Endothelial cell of hepatic sinusoid (primary cell): Measurements from ENCODE around the gene MGME1.

ENCODE experiments used
- in situ Hi-C: cut with HindIII; loops from 2 replicates; pipeline ENCODE4 v1.10.0; 2017; ENCODE audit warnings: low sequenced_read_pairs

The MGME1 gene

DNA sequence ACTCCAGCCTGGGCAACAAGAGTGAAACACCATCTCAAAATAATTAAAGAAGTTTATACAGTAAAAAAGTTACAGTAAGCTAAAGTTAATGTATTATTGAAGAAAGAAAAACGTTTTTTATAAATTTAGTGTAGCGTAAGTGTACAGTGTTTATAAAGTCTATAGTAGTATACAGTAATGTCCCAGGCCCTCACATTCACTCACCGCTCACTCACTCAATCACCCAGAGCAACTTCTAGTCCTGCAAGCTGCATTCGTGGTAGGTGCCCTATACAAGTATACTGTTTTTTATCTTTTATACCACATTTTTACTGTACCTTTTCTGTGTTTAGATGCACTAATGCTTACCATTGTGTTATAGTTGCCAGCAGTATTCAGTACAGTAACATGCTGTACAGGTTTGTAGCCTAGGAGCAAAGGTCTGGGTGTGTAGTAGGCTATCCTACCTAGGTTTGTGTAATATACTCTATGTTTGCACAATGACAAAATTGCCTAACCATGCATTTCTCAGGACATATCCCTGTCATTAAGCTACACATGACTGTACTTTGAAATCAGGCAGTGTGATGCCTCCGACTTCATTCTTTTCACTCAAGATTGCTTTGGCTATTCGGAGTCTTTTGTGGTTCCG is 16.7 kb downstream of the MGME1 start:
- in situ Hi-C loops, result no loop called here

DNA sequence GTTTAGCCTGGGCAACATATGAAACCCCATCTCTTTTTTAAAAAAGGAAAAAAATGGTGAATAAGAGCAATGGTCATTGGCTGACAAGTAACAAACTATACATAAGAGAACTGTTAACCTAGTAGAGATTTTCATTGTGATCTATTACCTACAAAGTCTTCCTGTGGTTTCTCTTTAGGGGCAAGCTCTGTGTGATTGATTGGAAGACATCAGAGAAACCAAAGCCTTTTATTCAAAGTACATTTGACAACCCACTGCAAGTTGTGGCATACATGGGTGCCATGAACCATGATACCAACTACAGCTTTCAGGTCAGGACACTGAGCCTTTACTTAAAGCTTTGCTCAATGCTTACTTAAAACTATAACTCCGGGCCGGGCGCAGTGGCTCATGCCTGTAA is 19.2 kb downstream of the MGME1 start:
- in situ Hi-C loops, result no loop called here

- in situ Hi-C loops, result no loop called here
These were observed 21.6 kb downstream of the MGME1 start for GRCh38 chr20:17990278-17990972.

- in situ Hi-C loops, result no loop called here
These were observed 23.4 kb downstream of the MGME1 start for GRCh38 chr20:17992224-17992637.

- in situ Hi-C loops, result no loop called here
These were observed 24.2 kb downstream of the MGME1 start for GRCh38 chr20:17992847-17993513.

- in situ Hi-C loops, result no loop called here
These were observed 24.7 kb downstream of the MGME1 start for GRCh38 chr20:17993546-17993945.

DNA sequence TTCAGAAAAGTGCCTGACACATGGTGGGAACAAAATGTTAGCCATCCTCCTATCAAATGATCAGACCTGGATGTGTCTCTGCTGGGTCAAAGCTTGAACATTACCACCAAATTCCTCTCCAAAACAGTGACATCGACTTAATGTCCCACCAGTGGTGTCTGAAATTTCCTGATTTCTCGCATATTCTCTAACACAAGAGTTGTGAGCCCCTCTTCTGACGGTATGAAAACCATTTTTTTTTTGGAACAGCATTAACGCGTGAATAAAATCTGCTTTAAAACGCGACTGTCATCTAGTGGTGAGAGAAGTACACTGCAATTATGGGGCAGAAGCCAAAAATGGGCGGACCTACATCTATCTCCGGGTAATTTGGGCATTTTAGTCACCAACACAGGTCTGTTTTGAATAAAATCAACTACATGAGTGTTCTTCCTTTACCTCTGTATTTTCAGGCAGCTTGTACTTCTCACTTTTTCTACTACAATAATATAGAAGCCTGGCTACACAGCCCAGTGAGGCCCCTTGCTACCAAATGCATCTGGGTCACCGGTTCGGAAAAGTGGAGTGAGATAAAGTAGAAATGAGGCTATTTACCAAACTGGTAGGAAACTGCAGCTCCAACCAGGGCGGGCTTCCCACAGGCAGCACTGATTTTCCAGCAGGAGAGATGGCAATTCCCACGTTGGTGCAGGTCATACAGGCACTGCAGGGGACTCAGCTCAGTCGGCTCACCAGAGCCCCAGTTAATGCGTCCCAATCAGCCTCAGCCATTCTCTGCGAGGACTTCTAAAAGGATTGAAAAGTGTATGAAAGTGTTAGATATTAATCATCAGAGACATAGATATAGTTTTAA is 27.4 kb downstream of the MGME1 start:
- in situ Hi-C loops, result no loop called here

- in situ Hi-C loops, result no loop called here
These were observed 29.6 kb downstream of the MGME1 start for GRCh38 chr20:17998446-17998845.

DNA sequence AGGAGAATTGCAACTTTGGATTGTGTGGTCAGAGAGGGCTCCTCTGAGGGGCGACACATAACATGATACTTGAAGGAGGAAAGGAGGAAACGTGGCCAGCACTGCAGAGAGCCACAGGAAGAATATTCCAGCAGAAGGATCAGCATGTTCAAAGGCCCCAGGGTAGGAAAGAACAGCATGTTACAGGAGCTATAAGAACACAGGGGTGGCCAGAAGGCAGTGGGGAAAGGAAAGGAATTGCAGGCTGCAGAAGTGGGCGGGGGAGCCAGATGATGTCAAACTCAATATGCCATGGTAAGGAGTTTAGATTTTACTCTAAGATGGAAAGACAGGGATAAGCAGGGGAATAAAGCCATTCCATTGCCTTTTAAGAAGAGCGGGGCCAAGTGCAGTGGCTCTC is 30.7 kb downstream of the MGME1 start:
- in situ Hi-C loops, result no loop called here

GRCh38 chr20:18001131-18001921 is 32.5 kb downstream of the MGME1 start:
- in situ Hi-C loops, result no loop called here

- in situ Hi-C loops, result no loop called here
These were observed 35.1 kb downstream of the MGME1 start for GRCh38 chr20:18003897-18004296.

DNA sequence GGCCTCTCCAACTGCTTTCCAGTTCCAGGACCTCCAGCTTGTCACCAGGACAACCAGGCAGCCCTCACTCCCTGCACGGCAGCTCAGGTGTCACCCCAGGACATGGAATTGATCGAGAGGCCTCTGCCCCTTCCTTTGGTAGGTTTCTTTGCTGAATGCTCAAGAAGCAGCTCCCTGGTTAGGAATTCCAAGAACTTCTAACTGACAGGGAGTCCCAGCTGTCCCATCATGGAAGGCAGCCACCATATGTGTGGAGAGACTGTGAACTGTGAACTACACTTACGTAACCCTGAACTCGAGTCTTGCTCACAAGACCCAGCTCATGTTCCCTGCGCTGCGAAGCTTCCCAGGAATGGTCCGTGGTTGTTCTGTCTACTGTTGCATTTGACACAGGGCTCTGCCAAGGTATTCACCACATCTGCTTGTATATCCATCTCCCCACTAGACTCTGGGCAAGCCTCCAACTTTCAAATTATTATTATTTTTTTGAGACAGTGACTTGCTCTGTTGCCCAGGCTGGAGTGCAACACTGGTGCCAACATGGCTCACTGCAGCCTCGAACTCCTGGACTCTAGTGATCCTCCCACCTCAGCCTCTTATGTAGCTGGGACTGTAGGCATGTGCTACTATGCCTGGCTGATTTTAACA is 35.7 kb downstream of the MGME1 start:
- in situ Hi-C loops, result no loop called here

DNA sequence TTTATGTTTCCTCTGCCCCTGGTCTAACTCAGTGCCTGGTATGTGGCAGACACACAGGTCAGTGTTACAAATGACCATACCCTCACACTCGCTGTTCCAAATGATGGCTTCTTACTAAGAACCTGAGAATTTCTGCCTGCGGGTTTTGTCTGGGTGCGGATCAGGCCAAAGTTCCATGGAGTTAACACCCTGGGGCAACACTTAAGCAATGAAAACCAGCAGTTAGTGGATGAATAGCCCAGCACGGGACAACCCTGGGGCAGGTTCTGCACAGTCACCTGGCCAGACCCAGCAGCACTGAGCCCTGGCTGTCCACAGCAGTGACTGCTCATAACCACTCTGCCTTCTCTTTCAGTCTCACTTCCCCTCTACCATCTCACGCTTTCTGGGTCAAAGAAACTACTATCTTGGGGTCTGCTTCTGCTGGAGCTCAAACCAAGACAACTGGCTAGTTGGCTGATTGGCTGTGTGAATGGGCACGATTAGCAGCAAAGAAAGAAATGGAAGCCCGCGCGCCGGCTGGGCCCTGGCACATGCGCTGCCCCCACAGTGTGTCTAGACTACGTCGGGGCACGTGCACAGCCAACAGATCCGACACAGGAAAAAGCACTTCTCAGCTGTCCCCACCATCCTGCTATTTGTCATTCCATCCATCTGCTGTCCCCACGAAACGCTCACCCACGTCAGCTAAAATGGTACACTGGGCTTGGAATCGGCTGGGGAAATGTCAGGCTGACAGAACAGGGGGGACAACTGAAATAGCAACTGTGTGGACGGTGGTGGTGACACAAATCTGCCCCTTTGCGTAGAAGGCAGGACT is 36.6 kb downstream of the MGME1 start:
- in situ Hi-C loops, result no loop called here

- in situ Hi-C loops, result no loop called here
These were observed 37.2 kb downstream of the MGME1 start for GRCh38 chr20:18005990-18006364.

GRCh38 chr20:18006684-18007083 is 37.9 kb downstream of the MGME1 start:
- in situ Hi-C loops, result no loop called here

DNA sequence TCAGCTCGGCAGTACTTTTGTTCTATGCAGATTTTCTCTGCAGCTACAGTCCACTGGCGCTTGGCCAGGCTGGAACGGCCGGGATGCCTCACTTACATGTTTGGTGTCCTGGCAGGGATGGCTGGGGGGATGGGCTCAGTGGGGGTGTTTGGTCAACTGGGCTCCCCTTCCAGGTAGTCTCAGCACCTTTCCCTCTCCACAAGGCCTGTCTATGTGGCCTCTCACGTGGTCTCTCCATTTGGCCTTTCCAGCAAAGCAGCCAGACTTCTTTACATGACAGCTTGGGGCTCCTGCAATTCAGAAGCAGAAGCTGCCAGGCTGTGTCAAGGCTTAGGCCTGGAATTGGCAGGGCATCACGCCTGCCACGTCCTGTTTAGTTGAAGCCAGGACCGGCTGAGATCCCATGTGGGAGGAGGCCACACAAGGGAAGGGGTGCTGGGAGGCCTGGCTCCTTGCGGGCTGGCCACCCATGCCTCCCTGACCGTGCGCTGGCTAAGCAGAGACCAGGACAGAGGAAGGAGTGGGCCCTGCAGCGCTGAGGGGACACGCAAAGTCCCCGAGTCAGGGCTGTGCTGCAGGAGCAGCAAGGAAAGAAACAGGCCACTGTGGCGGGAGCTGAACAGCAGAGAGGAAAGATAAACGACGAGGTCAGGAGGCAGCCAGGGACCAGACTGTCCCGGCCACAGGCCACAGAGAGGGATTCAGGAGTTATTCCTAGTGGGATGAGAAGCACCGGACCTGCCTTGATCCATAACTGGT is 38.9 kb downstream of the MGME1 start:
- in situ Hi-C loops, result no loop called here

GRCh38 chr20:18009116-18009515 is 40.3 kb downstream of the MGME1 start:
- in situ Hi-C loops, result no loop called here

GRCh38 chr20:18011482-18011881 is 42.7 kb downstream of the MGME1 start:
- in situ Hi-C loops, result no loop called here
